Hepatocyte (in vitro differentiated cells): ENCODE results near the gene S1PR5. TPM values are rescaled to one million over a fixed set of nuclear protein-coding genes. Genes with fewer than 3 reads are reported as not detected.

Experiments used
- DNase-seq: peaks from one replicate; pipeline ENCODE4 v3.0.0-alpha.2; 2016; ENCODE audit warnings: low spot score
- H2AFZ ChIP-seq: fragments of 200-600 bp; sonication (generic); 2 replicates; pipeline ENCODE4 v1.6.0; 2016; ENCODE audit warnings: antibody characterized with exemption, mild to moderate bottlenecking
- H3K27ac ChIP-seq: fragments of 200-600 bp; sonication (generic); 2 replicates; pipeline ENCODE4 v1.5.1; 2016; ENCODE audit warnings: mild to moderate bottlenecking
- H3K27me3 ChIP-seq: fragments of 200-600 bp; sonication (generic); 2 replicates; pipeline ENCODE4 v1.6.1; 2016
- H3K36me3 ChIP-seq: fragments of 200-600 bp; sonication (generic); replicated peaks from 2 replicates; pipeline ENCODE4 v1.5.1; 2016; ENCODE audit warnings: low read depth; ENCODE audit not compliant: insufficient read depth
- H3K4me1 ChIP-seq: fragments of 200-600 bp; sonication (generic); 2 replicates; pipeline ENCODE4 v1.5.1; 2016; ENCODE audit warnings: mild to moderate bottlenecking, moderate library complexity; ENCODE audit not compliant: insufficient read depth
- H3K4me2 ChIP-seq: fragments of 200-600 bp; sonication (generic); 2 replicates; pipeline ENCODE4 v1.6.0; 2016
- H3K4me3 ChIP-seq: fragments of 200-600 bp; sonication (generic); 2 replicates; pipeline ENCODE4 v1.5.1; 2016; ENCODE audit warnings: mild to moderate bottlenecking
- H3K79me2 ChIP-seq: fragments of 200-600 bp; sonication (generic); 2 replicates; pipeline ENCODE4 v1.6.0; 2017; ENCODE audit warnings: mild to moderate bottlenecking
- H3K9me2 ChIP-seq: fragments of 200-600 bp; sonication (generic); replicated peaks from 2 replicates; pipeline ENCODE4 v1.6.0; 2017; ENCODE audit warnings: mild to moderate bottlenecking; ENCODE audit not compliant: insufficient read depth
- H3K9me3 ChIP-seq: fragments of 200-600 bp; sonication (generic); 2 replicates; pipeline ENCODE4 v1.5.1; 2016; ENCODE audit warnings: low read depth, mild to moderate bottlenecking
- H4K20me1 ChIP-seq: fragments of 200-600 bp; sonication (generic); 2 replicates; pipeline ENCODE4 v1.6.0; 2016; ENCODE audit warnings: mild to moderate bottlenecking; ENCODE audit not compliant: insufficient read depth, poor library complexity, severe bottlenecking
- EZH2 ChIP-seq: fragments of 200-600 bp; sonication (generic); IDR thresholded peaks from 2 replicates; pipeline ENCODE4 v1.6.1; 2016; ENCODE audit warnings: antibody characterized with exemption, mild to moderate bottlenecking, borderline replicate concordance
- EZH2phosphoT487 ChIP-seq: fragments of 200-600 bp; sonication (generic); IDR thresholded peaks from one replicate; pipeline ENCODE4 v1.6.1; 2018; ENCODE audit warnings: antibody characterized with exemption, mild to moderate bottlenecking, low read depth, moderate library complexity; ENCODE audit not compliant: unreplicated experiment, severe bottlenecking
- WGBS: methylation state at CpG from one replicate; pipeline ENCODE4 v1.1.6; 2016; ENCODE audit warnings: low lambda C conversion rate; ENCODE audit errors: missing lambda C conversion rate; 5-methylcytosine and 5-hydroxymethylcytosine counted together
- polyA plus RNA-seq: library from polyadenylated mRNA; unstranded; fragments of >200 nt; fragmentation: Nextera tagmentation; extraction: Ambion mirVana; gene quantifications from 2 replicates; pipeline ENCODE4 v1.2.1, GENCODE V29; 2016
- total RNA-seq: library from RNA; depleted of rRNA; stranded (reverse); fragments of >200 nt; gene quantifications from 2 replicates; pipeline ENCODE4 v1.2.3, GENCODE V29; 2014
- TF ChIP-seq, protein P1 (sequence below): fragments of 200-600 bp; sonication (generic); IDR thresholded peaks from 2 replicates; pipeline ENCODE4 v1.5.1; 2016; ENCODE audit warnings: antibody characterized with exemption, mild to moderate bottlenecking; ENCODE audit not compliant: poor library complexity

The S1PR5 gene
- total and polyA plus RNA-seq, 2 experiments from 2014 or later: 0.17 to 0.75 TPM

DNA sequence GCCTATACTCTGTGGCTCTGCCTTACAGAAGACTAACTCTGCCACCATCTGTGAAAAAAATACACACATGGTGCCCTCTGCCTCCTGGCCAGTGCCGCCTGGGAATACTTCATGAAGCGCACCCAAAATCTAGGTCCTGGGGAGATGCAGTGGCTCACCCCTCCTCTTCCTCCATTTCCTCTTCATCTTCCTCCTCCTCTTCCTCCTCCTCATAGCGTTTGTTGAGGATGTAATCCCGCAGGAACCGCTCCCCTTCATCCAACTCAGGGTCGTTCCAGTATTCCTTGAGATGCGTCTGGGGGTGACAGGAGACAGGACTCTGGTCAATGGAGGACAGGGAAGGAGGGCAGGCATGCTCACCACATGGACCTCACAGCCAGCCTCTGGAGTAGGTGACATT lies 42.9 kb upstream of the S1PR5 start:
- Histone ChIP-seq H3K36me3 (no peaks in the 10 kb centered on the region), H3K9me2 (no peaks in the 10 kb centered on the region), H3K4me3 (no peak overlapping the region), H3K9me3 (no peaks in the 10 kb centered on the region), H3K27ac (no peak overlapping the region), H3K27me3 (no peaks in the 10 kb centered on the region), H3K4me2 (no peak overlapping the region), H2AFZ (no peak overlapping the region), H4K20me1 (no peaks in the 10 kb centered on the region), H3K79me2 (peaks cover 6% of the 10 kb centered on the region), H3K4me1 (no peaks in the 10 kb centered on the region)
- TF ChIP-seq EZH2: no peak
- no peak for TF ChIP-seq EZH2phosphoT487
- TF ChIP-seq, protein P1, sequence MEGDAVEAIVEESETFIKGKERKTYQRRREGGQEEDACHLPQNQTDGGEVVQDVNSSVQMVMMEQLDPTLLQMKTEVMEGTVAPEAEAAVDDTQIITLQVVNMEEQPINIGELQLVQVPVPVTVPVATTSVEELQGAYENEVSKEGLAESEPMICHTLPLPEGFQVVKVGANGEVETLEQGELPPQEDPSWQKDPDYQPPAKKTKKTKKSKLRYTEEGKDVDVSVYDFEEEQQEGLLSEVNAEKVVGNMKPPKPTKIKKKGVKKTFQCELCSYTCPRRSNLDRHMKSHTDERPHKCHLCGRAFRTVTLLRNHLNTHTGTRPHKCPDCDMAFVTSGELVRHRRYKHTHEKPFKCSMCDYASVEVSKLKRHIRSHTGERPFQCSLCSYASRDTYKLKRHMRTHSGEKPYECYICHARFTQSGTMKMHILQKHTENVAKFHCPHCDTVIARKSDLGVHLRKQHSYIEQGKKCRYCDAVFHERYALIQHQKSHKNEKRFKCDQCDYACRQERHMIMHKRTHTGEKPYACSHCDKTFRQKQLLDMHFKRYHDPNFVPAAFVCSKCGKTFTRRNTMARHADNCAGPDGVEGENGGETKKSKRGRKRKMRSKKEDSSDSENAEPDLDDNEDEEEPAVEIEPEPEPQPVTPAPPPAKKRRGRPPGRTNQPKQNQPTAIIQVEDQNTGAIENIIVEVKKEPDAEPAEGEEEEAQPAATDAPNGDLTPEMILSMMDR: no peak
- no peak for DNase-seq
- 97% methylated on average over 7 of the region's 7 CpGs for WGBS

GRCh38 chr19:10557603-10558197 lies 40.5 kb upstream of the S1PR5 start:
- Histone ChIP-seq H3K4me3 (no peak overlapping the region), H3K27me3 (no peaks in the 10 kb centered on the region), H3K27ac (no peak overlapping the region), H3K4me1 (no peaks in the 10 kb centered on the region), H3K36me3 (no peaks in the 10 kb centered on the region), H3K79me2 (no peaks in the 10 kb centered on the region), H4K20me1 (no peaks in the 10 kb centered on the region), H3K9me3 (no peaks in the 10 kb centered on the region), H3K9me2 (no peaks in the 10 kb centered on the region), H3K4me2 (no peak overlapping the region), H2AFZ (no peak overlapping the region)
- TF ChIP-seq EZH2phosphoT487 (no peak), EZH2 (no peak)
- TF ChIP-seq, protein P1: no peak
- WGBS: 98% methylated on average over 30 of the region's 33 CpGs
- DNase-seq: no peak

DNA sequence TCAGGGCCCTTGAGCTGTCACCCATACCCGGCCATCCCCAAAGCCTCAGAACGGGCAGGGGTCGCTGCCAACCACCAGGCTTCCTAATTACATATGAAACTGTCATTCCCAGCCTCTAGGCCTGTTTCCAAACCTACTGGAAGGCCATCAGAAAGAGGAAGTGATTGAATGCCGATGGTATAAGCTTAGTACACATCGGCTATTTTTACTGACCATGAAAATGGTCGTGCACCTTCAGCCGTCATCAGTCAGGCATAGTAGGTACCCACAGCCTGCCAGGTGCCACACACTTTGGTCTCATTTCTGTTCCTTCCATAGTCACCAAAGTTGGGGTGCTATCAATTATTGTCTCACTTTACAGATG lies 38.3 kb upstream of the S1PR5 start:
- DNase-seq: no peak
- no peak overlapping the region for H2AFZ ChIP-seq
- no peaks in the 10 kb centered on the region for H3K4me1 ChIP-seq
- no peak overlapping the region for H3K27ac ChIP-seq
- H4K20me1 ChIP-seq: no peaks in the 10 kb centered on the region
- 89% methylated on average over 7 of the region's 7 CpGs for WGBS
- H3K4me2 ChIP-seq: no peak overlapping the region
- H3K9me3 ChIP-seq: no peaks in the 10 kb centered on the region
- no peaks in the 10 kb centered on the region for H3K27me3 ChIP-seq
- no peaks in the 10 kb centered on the region for H3K79me2 ChIP-seq
- no peak overlapping the region for H3K4me3 ChIP-seq
- H3K9me2 ChIP-seq: no peaks in the 10 kb centered on the region
- no peaks in the 10 kb centered on the region for H3K36me3 ChIP-seq
- TF ChIP-seq EZH2phosphoT487: no peak
- TF ChIP-seq, protein P1: no peak
- no peak for TF ChIP-seq EZH2
